Colonic mucosa (tissue), 4 donors: Measurements from ENCODE around the gene TSPYL4. TPM values are rescaled to one million over a fixed set of nuclear protein-coding genes. Genes with fewer than 3 reads are reported as not detected.

Experiments used
- DNase-seq: peaks from one replicate; pipeline ENCODE4 v3.0.0-alpha.2; 2020
- H3K27ac ChIP-seq: fragments of 200-600 bp; one replicate; pipeline ENCODE4 v1.8.0; 2021
- H3K27me3 ChIP-seq: fragments of 200-600 bp; one replicate; pipeline ENCODE4 v1.8.0; 2021
- H3K36me3 ChIP-seq: fragments of 200-600 bp; one replicate; pipeline ENCODE4 v1.8.0; 2021
- H3K4me1 ChIP-seq: fragments of 200-600 bp; one replicate; pipeline ENCODE4 v1.8.0; 2021; ENCODE audit warnings: mild to moderate bottlenecking
- H3K4me3 ChIP-seq: fragments of 200-600 bp; one replicate; pipeline ENCODE4 v1.8.0; 2021
- H3K9ac ChIP-seq, 2 donors: one replicate each; pipeline ENCODE4 v1.7.0; 2013; ENCODE audit warnings: control low read depth in 2 of 2, low read depth in 2 of 2, low read length in 2 of 2
- H3K9me3 ChIP-seq: fragments of 200-600 bp; one replicate; pipeline ENCODE4 v1.8.0; 2021
- intact Hi-C: fragments of 100-400 bp; cut with DNase I; formaldehyde crosslinking; loops from one replicate; pipeline ENCODE4 v1.14.1; 2022
- total RNA-seq, 2 donors: library from RNA; stranded (reverse); fragmentation: NEBNext Ultra II Directional in 1 of 2; extraction: Animal tissue kit (Norgen Biotek cat#: 25700) in 1 of 2; gene quantifications; one replicate each; pipeline ENCODE4 v1.2.1, GENCODE V29; 2021
- TF ChIP-seq, protein P1 (sequence below): fragments of 200-600 bp; IDR thresholded peaks from one replicate; pipeline ENCODE4 v1.8.0; 2022; ENCODE audit warnings: antibody characterized with exemption, mild to moderate bottlenecking
- donor health status: healthy.
- donor health status: DM: no; HTN: no; CAD: no.
- donor health status: DM: no; HTN: no; CAD: no.

TSPYL4 gene
- total RNA-seq, 2 donors from 2014 or later: 7.0 to 8.3 TPM

GRCh38 chr6:116206231-116206903 lies 47.5 kb downstream of the TSPYL4 start:
- Histone ChIP-seq H3K4me1 (no peaks in the 10 kb centered on the region), H3K36me3 (no peaks in the 10 kb centered on the region), H3K4me3 (no peak overlapping the region), H3K9me3 (no peaks in the 10 kb centered on the region), H3K27ac (no peak overlapping the region), H3K9ac (no peak overlapping the region), H3K27me3 (no peaks in the 10 kb centered on the region)
- no peak for DNase-seq
- TF ChIP-seq, protein P1, sequence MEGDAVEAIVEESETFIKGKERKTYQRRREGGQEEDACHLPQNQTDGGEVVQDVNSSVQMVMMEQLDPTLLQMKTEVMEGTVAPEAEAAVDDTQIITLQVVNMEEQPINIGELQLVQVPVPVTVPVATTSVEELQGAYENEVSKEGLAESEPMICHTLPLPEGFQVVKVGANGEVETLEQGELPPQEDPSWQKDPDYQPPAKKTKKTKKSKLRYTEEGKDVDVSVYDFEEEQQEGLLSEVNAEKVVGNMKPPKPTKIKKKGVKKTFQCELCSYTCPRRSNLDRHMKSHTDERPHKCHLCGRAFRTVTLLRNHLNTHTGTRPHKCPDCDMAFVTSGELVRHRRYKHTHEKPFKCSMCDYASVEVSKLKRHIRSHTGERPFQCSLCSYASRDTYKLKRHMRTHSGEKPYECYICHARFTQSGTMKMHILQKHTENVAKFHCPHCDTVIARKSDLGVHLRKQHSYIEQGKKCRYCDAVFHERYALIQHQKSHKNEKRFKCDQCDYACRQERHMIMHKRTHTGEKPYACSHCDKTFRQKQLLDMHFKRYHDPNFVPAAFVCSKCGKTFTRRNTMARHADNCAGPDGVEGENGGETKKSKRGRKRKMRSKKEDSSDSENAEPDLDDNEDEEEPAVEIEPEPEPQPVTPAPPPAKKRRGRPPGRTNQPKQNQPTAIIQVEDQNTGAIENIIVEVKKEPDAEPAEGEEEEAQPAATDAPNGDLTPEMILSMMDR: no peak
- intact Hi-C loops: no loop called here

DNA sequence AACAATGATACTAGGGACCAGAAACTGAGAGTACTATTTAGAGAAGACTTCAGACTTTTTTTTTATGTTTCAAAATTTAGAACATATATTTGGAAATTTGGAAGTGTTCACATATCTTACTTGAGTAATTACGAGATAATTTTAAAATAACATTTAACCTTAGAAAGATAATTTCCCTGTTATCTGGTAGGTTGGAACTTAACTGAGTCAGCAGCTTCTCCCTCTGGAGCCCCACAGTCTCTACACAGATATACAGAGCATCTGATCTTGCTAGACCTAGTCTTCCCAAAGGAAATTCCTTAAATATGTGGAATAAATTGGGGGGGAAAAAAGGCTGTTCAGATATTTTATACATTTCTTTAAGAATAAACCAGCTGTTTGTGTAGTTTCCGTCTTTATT lies 48.6 kb downstream of the TSPYL4 start:
- H3K4me3 ChIP-seq: no peak overlapping the region
- no peak for DNase-seq
- H3K9me3 ChIP-seq: no peaks in the 10 kb centered on the region
- H3K27me3 ChIP-seq: no peaks in the 10 kb centered on the region
- H3K36me3 ChIP-seq: no peaks in the 10 kb centered on the region
- intact Hi-C loops: no loop called here
- no peaks in the 10 kb centered on the region for H3K4me1 ChIP-seq
- H3K9ac ChIP-seq: no peak overlapping the region
- TF ChIP-seq, protein P1: no peak
- no peak overlapping the region for H3K27ac ChIP-seq

- TF ChIP-seq, protein P1: no peak
- DNase-seq: no peak
- intact Hi-C loops: no loop called here
- Histone ChIP-seq H3K27ac (no peak overlapping the region), H3K4me3 (no peak overlapping the region), H3K36me3 (no peaks in the 10 kb centered on the region), H3K9ac (no peak overlapping the region), H3K4me1 (no peaks in the 10 kb centered on the region), H3K9me3 (no peaks in the 10 kb centered on the region), H3K27me3 (no peaks in the 10 kb centered on the region)
Measured at GRCh38 chr6:116201538-116201937, 52.3 kb downstream of the TSPYL4 start.

GRCh38 chr6:116200619-116201249 lies 53.1 kb downstream of the TSPYL4 start:
- TF ChIP-seq, protein P1: no peak
- H3K4me1 ChIP-seq: no peaks in the 10 kb centered on the region
- H3K4me3 ChIP-seq: no peak overlapping the region
- H3K9me3 ChIP-seq: no peaks in the 10 kb centered on the region
- no peaks in the 10 kb centered on the region for H3K27me3 ChIP-seq
- H3K36me3 ChIP-seq: no peaks in the 10 kb centered on the region
- H3K9ac ChIP-seq: no peak overlapping the region
- H3K27ac ChIP-seq: no peak overlapping the region
- DNase-seq: no peak
- intact Hi-C loops: no loop called here

Other genes with a start within 250 kb of the TSPYL4 start
- gene FRK, start 193.2 kb downstream of the TSPYL4 start, total RNA-seq: 10 to 100 TPM; 25.9 to 27.1 TPM
- gene NT5DC1, start 153.2 kb downstream of the TSPYL4 start, total RNA-seq: 10 to 100 TPM; 49.8 to 50.1 TPM
- not detected for gene COL10A1, start 127.9 kb downstream of the TSPYL4 start, total RNA-seq
- gene TSPYL1, start 25.9 kb upstream of the TSPYL4 start, total RNA-seq: 10 to 100 TPM; 82.9 to 94.3 TPM
- 1 to 10 TPM; 5.0 to 9.3 TPM for gene DSE, start 116.9 kb upstream of the TSPYL4 start, total RNA-seq
- gene CALHM6, start 207.3 kb upstream of the TSPYL4 start, total RNA-seq: 1 to 10 TPM; 1.5 to 6.2 TPM